Neural cell (in vitro differentiated cells): ENCODE results near the gene FGB.

Experiments
- EP300 ChIP-seq: fragments of 450-650 bp; conservative IDR thresholded peaks from 2 replicates; pipeline ENCODE4 v1.6.1; 2014; ENCODE audit warnings: antibody characterized with exemption, mild to moderate bottlenecking, moderate library complexity; ENCODE audit not compliant: poor library complexity, severe bottlenecking
- EZH2 ChIP-seq: fragments of 200-600, 300-800 bp; shearing (Covaris generic), sonication (generic); IDR thresholded peaks from 2 replicates; pipeline ENCODE4 v1.6.1; 2014; ENCODE audit warnings: antibody characterized with exemption, low read length, borderline replicate concordance, mild to moderate bottlenecking; ENCODE audit not compliant: insufficient read depth, poor library complexity, severe bottlenecking
- POLR2AphosphoS5 ChIP-seq: IDR thresholded peaks from 2 replicates; pipeline ENCODE4 v1.6.1; 2012
- TAF1 ChIP-seq: IDR thresholded peaks from 2 replicates; pipeline ENCODE4 v1.6.1; 2012; ENCODE audit warnings: low read depth
- TF ChIP-seq, protein P1 (sequence below): fragments of 450-650 bp; IDR thresholded peaks from 2 replicates; pipeline ENCODE4 v1.5.1; 2014; ENCODE audit warnings: antibody characterized with exemption, mild to moderate bottlenecking, moderate library complexity; ENCODE audit not compliant: poor library complexity, severe bottlenecking
- TF ChIP-seq, protein P2 (sequence below): IDR thresholded peaks from 2 replicates; pipeline ENCODE4 v1.6.1; 2012; ENCODE audit warnings: borderline replicate concordance

DNA sequence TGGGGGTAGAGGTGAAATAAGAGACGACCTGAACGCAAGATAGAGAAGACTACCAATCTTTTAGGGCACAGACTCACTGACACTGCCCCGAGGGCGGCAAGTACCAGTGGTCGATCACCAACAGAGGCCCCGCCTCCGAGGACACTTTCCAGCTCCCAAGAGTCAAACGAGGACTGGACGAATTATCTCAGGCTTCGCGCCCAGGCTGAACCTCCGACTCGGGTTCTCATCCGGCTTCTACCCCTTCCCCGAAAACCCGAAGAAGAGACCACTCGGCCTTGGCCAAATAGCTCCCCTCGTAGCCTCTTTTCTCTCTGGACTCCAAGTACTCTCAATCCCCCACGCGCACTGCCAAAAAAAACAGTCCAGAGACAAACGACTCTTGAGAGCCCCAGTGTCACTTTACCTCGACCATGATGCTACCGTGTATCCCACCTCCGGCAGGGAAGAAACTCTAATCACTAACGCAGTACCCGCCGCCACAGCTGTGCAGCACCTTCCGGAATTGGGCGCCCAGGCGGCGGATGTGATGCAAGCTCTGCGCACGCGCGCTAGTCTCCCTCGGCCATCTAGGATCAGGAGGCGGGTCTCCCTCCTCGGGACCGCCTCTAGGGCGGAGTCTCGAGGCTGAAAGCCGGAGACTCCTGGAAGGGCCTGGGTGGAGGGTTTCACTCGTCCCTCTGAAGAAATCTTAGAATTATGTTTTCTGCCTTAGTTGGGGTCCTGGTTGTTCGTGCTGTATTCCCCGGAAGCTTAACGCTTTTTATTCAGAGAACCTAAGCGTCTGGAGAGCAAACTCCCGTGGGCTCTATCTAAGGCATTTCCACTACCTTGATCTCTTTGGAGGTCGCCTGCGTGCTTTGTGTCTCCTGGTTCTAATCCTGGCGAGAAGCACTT lies 12.7 kb upstream of the FGB start, which contains the start of gene PLRG1:
- TF ChIP-seq, protein P1, sequence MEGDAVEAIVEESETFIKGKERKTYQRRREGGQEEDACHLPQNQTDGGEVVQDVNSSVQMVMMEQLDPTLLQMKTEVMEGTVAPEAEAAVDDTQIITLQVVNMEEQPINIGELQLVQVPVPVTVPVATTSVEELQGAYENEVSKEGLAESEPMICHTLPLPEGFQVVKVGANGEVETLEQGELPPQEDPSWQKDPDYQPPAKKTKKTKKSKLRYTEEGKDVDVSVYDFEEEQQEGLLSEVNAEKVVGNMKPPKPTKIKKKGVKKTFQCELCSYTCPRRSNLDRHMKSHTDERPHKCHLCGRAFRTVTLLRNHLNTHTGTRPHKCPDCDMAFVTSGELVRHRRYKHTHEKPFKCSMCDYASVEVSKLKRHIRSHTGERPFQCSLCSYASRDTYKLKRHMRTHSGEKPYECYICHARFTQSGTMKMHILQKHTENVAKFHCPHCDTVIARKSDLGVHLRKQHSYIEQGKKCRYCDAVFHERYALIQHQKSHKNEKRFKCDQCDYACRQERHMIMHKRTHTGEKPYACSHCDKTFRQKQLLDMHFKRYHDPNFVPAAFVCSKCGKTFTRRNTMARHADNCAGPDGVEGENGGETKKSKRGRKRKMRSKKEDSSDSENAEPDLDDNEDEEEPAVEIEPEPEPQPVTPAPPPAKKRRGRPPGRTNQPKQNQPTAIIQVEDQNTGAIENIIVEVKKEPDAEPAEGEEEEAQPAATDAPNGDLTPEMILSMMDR = peak; percentile 70
- TF ChIP-seq POLR2AphosphoS5 (peak; percentile 85), TAF1 (peak; percentile 54), EZH2 (no peak), EP300 (peak; percentile 38)
- TF ChIP-seq, protein P2, sequence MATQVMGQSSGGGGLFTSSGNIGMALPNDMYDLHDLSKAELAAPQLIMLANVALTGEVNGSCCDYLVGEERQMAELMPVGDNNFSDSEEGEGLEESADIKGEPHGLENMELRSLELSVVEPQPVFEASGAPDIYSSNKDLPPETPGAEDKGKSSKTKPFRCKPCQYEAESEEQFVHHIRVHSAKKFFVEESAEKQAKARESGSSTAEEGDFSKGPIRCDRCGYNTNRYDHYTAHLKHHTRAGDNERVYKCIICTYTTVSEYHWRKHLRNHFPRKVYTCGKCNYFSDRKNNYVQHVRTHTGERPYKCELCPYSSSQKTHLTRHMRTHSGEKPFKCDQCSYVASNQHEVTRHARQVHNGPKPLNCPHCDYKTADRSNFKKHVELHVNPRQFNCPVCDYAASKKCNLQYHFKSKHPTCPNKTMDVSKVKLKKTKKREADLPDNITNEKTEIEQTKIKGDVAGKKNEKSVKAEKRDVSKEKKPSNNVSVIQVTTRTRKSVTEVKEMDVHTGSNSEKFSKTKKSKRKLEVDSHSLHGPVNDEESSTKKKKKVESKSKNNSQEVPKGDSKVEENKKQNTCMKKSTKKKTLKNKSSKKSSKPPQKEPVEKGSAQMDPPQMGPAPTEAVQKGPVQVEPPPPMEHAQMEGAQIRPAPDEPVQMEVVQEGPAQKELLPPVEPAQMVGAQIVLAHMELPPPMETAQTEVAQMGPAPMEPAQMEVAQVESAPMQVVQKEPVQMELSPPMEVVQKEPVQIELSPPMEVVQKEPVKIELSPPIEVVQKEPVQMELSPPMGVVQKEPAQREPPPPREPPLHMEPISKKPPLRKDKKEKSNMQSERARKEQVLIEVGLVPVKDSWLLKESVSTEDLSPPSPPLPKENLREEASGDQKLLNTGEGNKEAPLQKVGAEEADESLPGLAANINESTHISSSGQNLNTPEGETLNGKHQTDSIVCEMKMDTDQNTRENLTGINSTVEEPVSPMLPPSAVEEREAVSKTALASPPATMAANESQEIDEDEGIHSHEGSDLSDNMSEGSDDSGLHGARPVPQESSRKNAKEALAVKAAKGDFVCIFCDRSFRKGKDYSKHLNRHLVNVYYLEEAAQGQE = no peak
